SK-N-SH treated with all-trans-retinoic acid at 6 μM for 48 hours (cell line): ENCODE results near the gene SMNDC1.

Experiments
- ARNTL ChIP-seq: fragments of 450-650 bp; formaldehyde crosslinking; IDR thresholded peaks from 2 replicates; pipeline ENCODE4 v1.5.0; 2020; ENCODE audit warnings: low read depth, mild to moderate bottlenecking, moderate library complexity, borderline replicate concordance
- SNAI2 ChIP-seq: fragments of 250-450 bp; sonication (Bioruptor Pico); IDR thresholded peaks from 2 replicates; pipeline ENCODE4 v1.5.0; 2020; ENCODE audit warnings: mild to moderate bottlenecking, moderate library complexity
- ZFP3 ChIP-seq: fragments of 250-450 bp; sonication (Bioruptor Pico); IDR thresholded peaks from 2 replicates; pipeline ENCODE4 v1.5.0; 2020; ENCODE audit warnings: mild to moderate bottlenecking, moderate library complexity
- TF ChIP-seq, protein P1 (sequence below): fragments of 250-450 bp; sonication (Bioruptor Pico); IDR thresholded peaks from 2 replicates; pipeline ENCODE4 v1.8.0; 2020; ENCODE audit warnings: mild to moderate bottlenecking, moderate library complexity, borderline replicate concordance

DNA sequence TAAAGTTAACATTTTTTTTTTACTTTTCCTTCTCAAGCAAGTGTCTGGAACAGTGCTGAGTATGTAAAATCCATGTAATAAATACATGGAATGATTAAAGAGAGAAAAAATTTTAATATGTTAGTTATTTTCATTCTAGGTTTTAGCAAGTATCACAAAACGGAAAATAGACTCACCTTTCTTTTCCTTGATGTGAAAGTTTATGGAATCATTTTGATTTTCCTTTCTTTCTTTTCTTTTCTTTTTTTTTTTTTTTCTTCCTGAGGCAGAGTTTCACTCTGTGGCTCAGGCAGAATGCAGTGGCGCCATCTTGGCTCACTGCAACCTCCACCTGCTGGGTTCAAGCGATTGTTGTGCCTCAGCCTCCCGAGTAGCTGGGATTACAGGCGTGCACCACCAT, 28.1 kb downstream of the SMNDC1 start:
- TF ChIP-seq ARNTL (CRISPR knock-in tag), result no peak
- TF ChIP-seq, protein P1, sequence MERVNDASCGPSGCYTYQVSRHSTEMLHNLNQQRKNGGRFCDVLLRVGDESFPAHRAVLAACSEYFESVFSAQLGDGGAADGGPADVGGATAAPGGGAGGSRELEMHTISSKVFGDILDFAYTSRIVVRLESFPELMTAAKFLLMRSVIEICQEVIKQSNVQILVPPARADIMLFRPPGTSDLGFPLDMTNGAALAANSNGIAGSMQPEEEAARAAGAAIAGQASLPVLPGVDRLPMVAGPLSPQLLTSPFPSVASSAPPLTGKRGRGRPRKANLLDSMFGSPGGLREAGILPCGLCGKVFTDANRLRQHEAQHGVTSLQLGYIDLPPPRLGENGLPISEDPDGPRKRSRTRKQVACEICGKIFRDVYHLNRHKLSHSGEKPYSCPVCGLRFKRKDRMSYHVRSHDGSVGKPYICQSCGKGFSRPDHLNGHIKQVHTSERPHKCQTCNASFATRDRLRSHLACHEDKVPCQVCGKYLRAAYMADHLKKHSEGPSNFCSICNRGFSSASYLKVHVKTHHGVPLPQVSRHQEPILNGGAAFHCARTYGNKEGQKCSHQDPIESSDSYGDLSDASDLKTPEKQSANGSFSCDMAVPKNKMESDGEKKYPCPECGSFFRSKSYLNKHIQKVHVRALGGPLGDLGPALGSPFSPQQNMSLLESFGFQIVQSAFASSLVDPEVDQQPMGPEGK (CRISPR knock-in tag), result no peak
- no peak for TF ChIP-seq SNAI2
- no peak for TF ChIP-seq ZFP3 (CRISPR knock-in tag)
